ENCODE data around the gene CEP85L.

The CEP85L gene

GRCh38 chr6:118502169-118502568, 149.2 kb downstream of the CEP85L start:
- no peaks in the 10 kb centered on the region for H3K27me3 ChIP-seq (ENCODE audit: control insufficient read depth, insufficient read depth, low read length)
- no peak overlapping the region for H3K9ac ChIP-seq (ENCODE audit: low read length)
- no peaks in the 10 kb centered on the region for H3K4me1 ChIP-seq (ENCODE audit: control insufficient read depth, low read depth, low read length)
- H3K36me3 ChIP-seq (ENCODE audit: control insufficient read depth, low read depth, low read length), result no peaks in the 10 kb centered on the region
- H3K27ac ChIP-seq (ENCODE audit: low read length), result no peak overlapping the region
- H3K4me3 ChIP-seq (ENCODE audit: low read length), result no peak overlapping the region
- H3K9me3 ChIP-seq (ENCODE audit: control insufficient read depth, low read depth, low read length), result no peaks in the 10 kb centered on the region

- H3K9me3 ChIP-seq (ENCODE audit: control insufficient read depth, low read depth, low read length), result no peaks in the 10 kb centered on the region
- no peak overlapping the region for H3K9ac ChIP-seq (ENCODE audit: low read length)
- H3K27ac ChIP-seq (ENCODE audit: low read length), result no peak overlapping the region
- no peaks in the 10 kb centered on the region for H3K27me3 ChIP-seq (ENCODE audit: control insufficient read depth, insufficient read depth, low read length)
- H3K36me3 ChIP-seq (ENCODE audit: control insufficient read depth, low read depth, low read length), result no peaks in the 10 kb centered on the region
- H3K4me3 ChIP-seq (ENCODE audit: low read length), result no peak overlapping the region
- H3K4me1 ChIP-seq (ENCODE audit: control insufficient read depth, low read depth, low read length), result no peaks in the 10 kb centered on the region
Measured at GRCh38 chr6:118501765-118502164, 149.6 kb downstream of the CEP85L start.

- Histone ChIP-seq H3K9ac (ENCODE audit: low read length) (no peak overlapping the region), H3K27ac (ENCODE audit: low read length) (no peak overlapping the region), H3K4me3 (ENCODE audit: low read length) (no peak overlapping the region), H3K27me3 (ENCODE audit: control insufficient read depth, insufficient read depth, low read length) (no peaks in the 10 kb centered on the region), H3K4me1 (ENCODE audit: control insufficient read depth, low read depth, low read length) (no peaks in the 10 kb centered on the region), H3K9me3 (ENCODE audit: control insufficient read depth, low read depth, low read length) (no peaks in the 10 kb centered on the region), H3K36me3 (ENCODE audit: control insufficient read depth, low read depth, low read length) (no peaks in the 10 kb centered on the region)
Measured at GRCh38 chr6:118501099-118501498, 150.3 kb downstream of the CEP85L start.

- no peaks in the 10 kb centered on the region for H3K36me3 ChIP-seq (ENCODE audit: control insufficient read depth, low read depth, low read length)
- no peaks in the 10 kb centered on the region for H3K27me3 ChIP-seq (ENCODE audit: control insufficient read depth, insufficient read depth, low read length)
- H3K27ac ChIP-seq (ENCODE audit: low read length), result no peak overlapping the region
- no peak overlapping the region for H3K9ac ChIP-seq (ENCODE audit: low read length)
- H3K4me1 ChIP-seq (ENCODE audit: control insufficient read depth, low read depth, low read length), result no peaks in the 10 kb centered on the region
- no peaks in the 10 kb centered on the region for H3K9me3 ChIP-seq (ENCODE audit: control insufficient read depth, low read depth, low read length)
- no peak overlapping the region for H3K4me3 ChIP-seq (ENCODE audit: low read length)
Measured at GRCh38 chr6:118500130-118501015, 151.0 kb downstream of the CEP85L start.

GRCh38 chr6:118495485-118496280, 155.7 kb downstream of the CEP85L start:
- Histone ChIP-seq H3K4me3 (ENCODE audit: low read length) (no peak overlapping the region), H3K9me3 (ENCODE audit: control insufficient read depth, low read depth, low read length) (no peaks in the 10 kb centered on the region), H3K36me3 (ENCODE audit: control insufficient read depth, low read depth, low read length) (no peaks in the 10 kb centered on the region), H3K4me1 (ENCODE audit: control insufficient read depth, low read depth, low read length) (no peaks in the 10 kb centered on the region), H3K9ac (ENCODE audit: low read length) (no peak overlapping the region), H3K27me3 (ENCODE audit: control insufficient read depth, insufficient read depth, low read length) (no peaks in the 10 kb centered on the region), H3K27ac (ENCODE audit: low read length) (no peak overlapping the region)

GRCh38 chr6:118494091-118494490, 157.3 kb downstream of the CEP85L start:
- H3K9ac ChIP-seq (ENCODE audit: low read length), result no peak overlapping the region
- H3K4me1 ChIP-seq (ENCODE audit: control insufficient read depth, low read depth, low read length), result no peaks in the 10 kb centered on the region
- no peak overlapping the region for H3K27ac ChIP-seq (ENCODE audit: low read length)
- no peaks in the 10 kb centered on the region for H3K9me3 ChIP-seq (ENCODE audit: control insufficient read depth, low read depth, low read length)
- no peaks in the 10 kb centered on the region for H3K27me3 ChIP-seq (ENCODE audit: control insufficient read depth, insufficient read depth, low read length)
- no peak overlapping the region for H3K4me3 ChIP-seq (ENCODE audit: low read length)
- H3K36me3 ChIP-seq (ENCODE audit: control insufficient read depth, low read depth, low read length), result no peaks in the 10 kb centered on the region

GRCh38 chr6:118489990-118490389, 161.4 kb downstream of the CEP85L start:
- Histone ChIP-seq H3K4me3 (ENCODE audit: low read length) (no peak overlapping the region), H3K27me3 (ENCODE audit: control insufficient read depth, insufficient read depth, low read length) (no peaks in the 10 kb centered on the region), H3K9ac (ENCODE audit: low read length) (no peak overlapping the region), H3K4me1 (ENCODE audit: control insufficient read depth, low read depth, low read length) (no peaks in the 10 kb centered on the region), H3K9me3 (ENCODE audit: control insufficient read depth, low read depth, low read length) (no peaks in the 10 kb centered on the region), H3K36me3 (ENCODE audit: control insufficient read depth, low read depth, low read length) (no peaks in the 10 kb centered on the region), H3K27ac (ENCODE audit: low read length) (no peak overlapping the region)

- no peak overlapping the region for H3K4me3 ChIP-seq (ENCODE audit: low read length)
- no peaks in the 10 kb centered on the region for H3K27me3 ChIP-seq (ENCODE audit: control insufficient read depth, insufficient read depth, low read length)
- no peak overlapping the region for H3K27ac ChIP-seq (ENCODE audit: low read length)
- no peaks in the 10 kb centered on the region for H3K36me3 ChIP-seq (ENCODE audit: control insufficient read depth, low read depth, low read length)
- no peaks in the 10 kb centered on the region for H3K4me1 ChIP-seq (ENCODE audit: control insufficient read depth, low read depth, low read length)
- no peak overlapping the region for H3K9ac ChIP-seq (ENCODE audit: low read length)
- H3K9me3 ChIP-seq (ENCODE audit: control insufficient read depth, low read depth, low read length), result no peaks in the 10 kb centered on the region
Measured at GRCh38 chr6:118488631-118489030, 162.8 kb downstream of the CEP85L start.

- Histone ChIP-seq H3K36me3 (ENCODE audit: control insufficient read depth, low read depth, low read length) (no peaks in the 10 kb centered on the region), H3K9ac (ENCODE audit: low read length) (no peak overlapping the region), H3K4me3 (ENCODE audit: low read length) (no peak overlapping the region), H3K27me3 (ENCODE audit: control insufficient read depth, insufficient read depth, low read length) (no peaks in the 10 kb centered on the region), H3K4me1 (ENCODE audit: control insufficient read depth, low read depth, low read length) (no peaks in the 10 kb centered on the region), H3K9me3 (ENCODE audit: control insufficient read depth, low read depth, low read length) (no peaks in the 10 kb centered on the region), H3K27ac (ENCODE audit: low read length) (no peak overlapping the region)
Measured at GRCh38 chr6:118485601-118486550, 165.5 kb downstream of the CEP85L start.

GRCh38 chr6:118476551-118476950, 174.8 kb downstream of the CEP85L start:
- no peak overlapping the region for H3K9ac ChIP-seq (ENCODE audit: low read length)
- H3K36me3 ChIP-seq (ENCODE audit: control insufficient read depth, low read depth, low read length), result no peaks in the 10 kb centered on the region
- no peaks in the 10 kb centered on the region for H3K27me3 ChIP-seq (ENCODE audit: control insufficient read depth, insufficient read depth, low read length)
- no peak overlapping the region for H3K27ac ChIP-seq (ENCODE audit: low read length)
- H3K4me3 ChIP-seq (ENCODE audit: low read length), result no peak overlapping the region
- H3K4me1 ChIP-seq (ENCODE audit: control insufficient read depth, low read depth, low read length), result no peaks in the 10 kb centered on the region
- no peaks in the 10 kb centered on the region for H3K9me3 ChIP-seq (ENCODE audit: control insufficient read depth, low read depth, low read length)

- no peaks in the 10 kb centered on the region for H3K4me1 ChIP-seq (ENCODE audit: control insufficient read depth, low read depth, low read length)
- H3K27me3 ChIP-seq (ENCODE audit: control insufficient read depth, insufficient read depth, low read length), result no peaks in the 10 kb centered on the region
- no peaks in the 10 kb centered on the region for H3K36me3 ChIP-seq (ENCODE audit: control insufficient read depth, low read depth, low read length)
- no peaks in the 10 kb centered on the region for H3K9me3 ChIP-seq (ENCODE audit: control insufficient read depth, low read depth, low read length)
- H3K9ac ChIP-seq (ENCODE audit: low read length), result no peak overlapping the region
- no peak overlapping the region for H3K27ac ChIP-seq (ENCODE audit: low read length)
- no peak overlapping the region for H3K4me3 ChIP-seq (ENCODE audit: low read length)
Measured at GRCh38 chr6:118473266-118473665, 178.1 kb downstream of the CEP85L start.
